NCI-H2107 (cell line): Measurements from ENCODE around the gene CHIC2.

Experiments
- DNase-seq: peaks from one replicate; lab custom pipeline; 2025; lab: John Stamatoyannopoulos, UW

The CHIC2 gene

GRCh38 chr4:54006755-54007154 lies 57.6 kb downstream of the CHIC2 start:
- no peak for DNase-seq

- DNase-seq = no peak
Measured at GRCh38 chr4:54005475-54005874, 58.9 kb downstream of the CHIC2 start.

- no peak for DNase-seq
Measured at GRCh38 chr4:54004463-54004862, 59.9 kb downstream of the CHIC2 start.

- no peak for DNase-seq
Measured at GRCh38 chr4:54001668-54002365, 62.6 kb downstream of the CHIC2 start.

- DNase-seq = no peak
Measured at GRCh38 chr4:53997898-53998297, 66.5 kb downstream of the CHIC2 start.

- no peak for DNase-seq
Measured at GRCh38 chr4:53994382-53995102, 69.9 kb downstream of the CHIC2 start.

GRCh38 chr4:53992785-53993184 lies 71.6 kb downstream of the CHIC2 start:
- no peak for DNase-seq

- DNase-seq = no peak
Measured at GRCh38 chr4:53991821-53992220, 72.6 kb downstream of the CHIC2 start.

- DNase-seq = no peak
Measured at GRCh38 chr4:53990641-53991040, 73.8 kb downstream of the CHIC2 start.

GRCh38 chr4:53987761-53988171 lies 76.6 kb downstream of the CHIC2 start:
- no peak for DNase-seq

- DNase-seq = no peak
Measured at GRCh38 chr4:53986062-53986461, 78.3 kb downstream of the CHIC2 start.

- no peak for DNase-seq
Measured at GRCh38 chr4:53981567-53981966, 82.8 kb downstream of the CHIC2 start.

GRCh38 chr4:53981066-53981465 lies 83.3 kb downstream of the CHIC2 start:
- DNase-seq = no peak

GRCh38 chr4:53974561-53974960 lies 89.8 kb downstream of the CHIC2 start:
- no peak for DNase-seq

- no peak for DNase-seq
Measured at GRCh38 chr4:53967986-53968385, 96.4 kb downstream of the CHIC2 start.

GRCh38 chr4:53963781-53964180 lies 100.6 kb downstream of the CHIC2 start:
- DNase-seq = no peak

GRCh38 chr4:53963336-53963735 lies 101.1 kb downstream of the CHIC2 start:
- DNase-seq = no peak

- no peak for DNase-seq
Measured at GRCh38 chr4:53962516-53963225, 101.7 kb downstream of the CHIC2 start.

GRCh38 chr4:53961351-53961750 lies 103.1 kb downstream of the CHIC2 start:
- DNase-seq = no peak

- no peak for DNase-seq
Measured at GRCh38 chr4:53960843-53961242, 103.6 kb downstream of the CHIC2 start.
